ENCODE data around the gene VTI1A.
A peak's percentile ranks its signal among the peaks of the same experiment; 100 is the strongest.

The VTI1A gene

GRCh38 chr10:112546474-112546873, 99.5 kb downstream of the VTI1A start:
- no peak for DNase-seq (ENCODE audit: low spot score)

DNA sequence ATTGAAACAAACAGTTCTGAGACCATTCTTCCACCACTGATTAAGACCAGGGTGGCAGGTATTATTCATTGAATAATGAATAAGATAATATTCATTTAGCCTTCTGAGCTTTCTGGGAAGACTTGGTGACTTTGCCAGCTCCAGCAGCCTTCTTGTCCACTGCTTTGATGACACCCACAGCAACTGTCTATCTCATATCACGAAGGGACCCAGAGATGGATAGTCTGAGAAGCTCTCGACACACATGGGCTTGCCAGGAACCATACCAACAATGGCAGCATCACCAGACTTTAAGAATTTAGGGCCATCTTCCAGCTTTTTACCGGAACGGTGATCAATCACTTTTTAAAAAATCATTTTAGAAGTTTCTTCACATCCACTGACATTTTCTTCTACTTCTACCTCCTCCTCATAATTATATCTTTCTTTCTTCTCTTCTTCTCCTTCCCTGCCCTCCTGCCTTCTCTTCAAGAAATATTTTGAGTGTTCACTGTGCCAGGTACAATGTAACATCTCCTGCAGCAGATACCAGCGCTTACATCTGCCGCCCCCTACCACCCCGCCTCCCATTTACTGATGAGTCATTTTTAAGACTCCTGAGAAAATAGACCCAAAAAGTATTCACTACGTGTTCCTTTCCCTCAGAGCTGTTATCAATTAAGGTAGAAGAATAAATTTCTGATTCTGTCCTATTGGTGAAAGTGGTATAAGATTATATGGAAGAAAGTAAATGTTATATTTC, 101.7 kb downstream of the VTI1A start:
- DNase-seq (ENCODE audit: low spot score) = no peak

- no peak for DNase-seq (ENCODE audit: low spot score)
Measured at GRCh38 chr10:112552593-112553110, 105.6 kb downstream of the VTI1A start.

- DNase-seq (ENCODE audit: low spot score) = no peak
Measured at GRCh38 chr10:112553315-112553714, 106.3 kb downstream of the VTI1A start.

DNA sequence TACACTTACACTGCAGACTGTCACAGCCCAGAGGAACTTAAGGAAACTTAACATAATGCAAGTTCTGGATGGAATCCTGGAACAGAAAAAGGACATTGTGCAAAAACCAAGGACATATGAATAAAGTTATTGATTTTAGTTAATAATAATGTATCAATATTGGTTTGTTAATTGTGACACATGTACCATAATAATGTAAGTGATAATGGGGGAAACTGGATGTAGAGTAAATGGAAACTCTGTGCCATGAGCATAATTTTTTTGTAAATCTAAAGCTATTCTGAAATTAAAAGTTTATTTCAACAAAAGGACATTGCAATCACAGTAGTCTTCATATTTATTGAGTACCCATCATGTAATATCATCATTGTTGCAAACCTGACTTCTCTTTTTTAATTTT, 107.2 kb downstream of the VTI1A start:
- DNase-seq (ENCODE audit: low spot score) = no peak

GRCh38 chr10:112557197-112557596, 110.2 kb downstream of the VTI1A start:
- DNase-seq (ENCODE audit: low spot score) = no peak

GRCh38 chr10:112558476-112559142, 111.6 kb downstream of the VTI1A start:
- DNase-seq (ENCODE audit: low spot score) = no peak

DNA sequence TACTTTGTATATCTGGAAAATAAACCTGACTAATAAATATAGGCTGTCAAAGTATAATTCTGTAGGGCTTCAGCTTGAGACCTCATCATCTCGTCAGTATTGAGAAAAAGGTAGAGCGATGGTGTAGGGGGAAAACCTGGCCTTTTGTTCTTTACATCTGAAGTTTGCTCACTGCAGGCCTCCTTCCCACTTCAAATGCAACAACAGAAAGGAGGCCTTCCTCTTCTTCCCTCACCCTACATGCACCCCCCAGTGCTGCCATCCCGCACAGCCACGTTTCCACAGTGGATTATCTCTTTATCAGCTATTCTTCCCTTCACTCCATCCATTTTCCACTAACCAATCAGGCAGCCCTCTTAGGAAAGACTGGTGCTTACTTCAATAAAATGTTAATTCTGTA, 112.3 kb downstream of the VTI1A start:
- DNase-seq (ENCODE audit: low spot score) = no peak

DNA sequence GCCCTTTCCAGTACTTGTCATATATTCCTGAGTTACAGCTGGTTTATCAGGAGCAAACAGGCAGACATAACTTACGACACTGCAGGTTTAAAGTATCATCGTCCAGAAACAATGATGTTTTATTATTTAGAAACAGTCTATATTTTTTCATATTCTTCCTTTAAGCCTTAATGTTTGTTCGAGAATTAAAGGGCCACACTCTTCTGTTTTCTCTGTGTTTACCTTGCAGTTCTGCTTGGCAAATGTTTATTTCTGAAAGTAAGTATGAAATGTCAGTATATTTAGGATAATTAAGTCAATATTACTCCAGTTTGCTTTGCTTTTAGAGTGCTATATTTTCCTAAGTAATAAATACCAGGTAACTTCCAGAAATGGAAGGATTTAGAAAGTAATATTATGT, 115.1 kb downstream of the VTI1A start:
- no peak for DNase-seq (ENCODE audit: low spot score)

DNA sequence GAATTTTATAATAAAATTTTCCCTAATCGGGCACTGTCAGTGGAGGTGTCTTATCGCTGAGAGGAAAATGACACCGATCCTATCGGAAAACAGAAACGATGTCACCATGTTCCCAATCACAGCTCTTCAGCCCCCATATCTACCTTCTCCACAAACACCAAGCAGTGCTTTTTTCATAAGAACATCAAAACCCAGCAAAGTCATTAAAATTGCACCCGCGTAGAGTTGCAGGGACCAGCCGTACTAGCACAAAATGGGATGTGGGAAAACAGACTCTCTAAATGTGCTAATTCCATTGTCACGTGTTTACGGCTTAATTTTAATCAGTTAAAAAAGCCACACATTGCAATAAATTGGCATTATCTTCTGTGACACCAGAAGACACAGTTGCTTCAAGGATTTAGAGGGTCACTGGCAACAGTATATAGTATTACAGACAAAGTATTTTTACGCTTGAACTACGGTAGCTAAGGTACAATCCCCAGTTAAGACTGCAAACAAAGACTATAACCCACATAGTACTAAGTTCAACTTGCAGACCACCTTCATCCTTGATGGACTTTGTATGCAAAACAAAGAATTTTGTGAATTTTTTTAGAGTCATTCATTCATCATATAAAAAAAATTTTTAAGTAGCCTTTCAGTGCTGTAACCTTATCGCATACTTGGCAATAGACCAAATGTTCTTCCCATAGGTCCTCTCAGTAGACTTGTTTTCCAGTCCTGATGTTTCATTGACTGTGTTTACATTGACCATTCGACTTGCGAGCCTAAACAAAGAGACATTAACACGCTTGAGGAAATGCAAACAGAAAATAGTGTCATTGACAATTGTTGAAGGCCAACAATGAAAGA, 116.0 kb downstream of the VTI1A start:
- no peak for DNase-seq (ENCODE audit: low spot score)

DNA sequence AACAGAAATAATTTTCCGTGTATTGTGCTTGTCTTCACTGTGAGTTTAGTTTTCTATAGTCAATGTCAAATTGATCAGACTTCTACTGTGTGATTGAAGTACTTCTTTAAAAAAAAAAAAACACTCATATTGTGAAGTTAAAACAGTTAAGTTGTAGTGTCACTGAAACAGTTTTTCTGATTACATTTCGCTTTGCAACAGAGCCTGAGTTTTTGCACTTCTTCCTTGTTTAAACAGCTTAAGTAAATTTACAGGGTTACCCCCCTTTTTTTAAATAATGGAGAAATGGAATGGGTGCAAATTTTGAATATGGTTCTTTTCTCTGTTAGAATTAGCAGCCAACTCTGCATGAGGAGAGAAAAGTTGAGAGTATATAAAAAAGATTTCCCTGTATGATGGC, 117.3 kb downstream of the VTI1A start:
- no peak for DNase-seq (ENCODE audit: low spot score)

- DNase-seq (ENCODE audit: low spot score) = peak; percentile 23
Measured at GRCh38 chr10:112565434-112566053, 118.5 kb downstream of the VTI1A start.

DNA sequence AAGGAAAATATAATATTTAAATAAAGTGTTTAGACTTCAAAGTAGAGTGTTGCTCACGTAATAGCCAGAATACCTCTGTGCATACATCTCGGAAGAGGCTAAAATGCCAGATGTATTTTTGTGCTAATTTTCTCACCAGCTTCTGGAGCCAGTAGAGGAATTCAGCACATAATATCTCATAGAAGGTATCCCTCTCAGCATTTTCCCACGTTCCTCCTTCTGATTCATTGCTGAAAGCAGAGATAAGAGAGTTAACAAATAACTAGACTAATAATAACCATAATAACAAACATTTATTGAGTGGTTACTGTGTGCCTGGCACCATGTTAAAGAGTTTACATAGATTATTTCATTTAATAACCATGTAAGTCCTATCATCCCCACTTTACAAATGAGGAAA, 123.6 kb downstream of the VTI1A start:
- no peak for DNase-seq (ENCODE audit: low spot score)

- no peak for DNase-seq (ENCODE audit: low spot score)
Measured at GRCh38 chr10:112579578-112579977, 132.6 kb downstream of the VTI1A start.

DNA sequence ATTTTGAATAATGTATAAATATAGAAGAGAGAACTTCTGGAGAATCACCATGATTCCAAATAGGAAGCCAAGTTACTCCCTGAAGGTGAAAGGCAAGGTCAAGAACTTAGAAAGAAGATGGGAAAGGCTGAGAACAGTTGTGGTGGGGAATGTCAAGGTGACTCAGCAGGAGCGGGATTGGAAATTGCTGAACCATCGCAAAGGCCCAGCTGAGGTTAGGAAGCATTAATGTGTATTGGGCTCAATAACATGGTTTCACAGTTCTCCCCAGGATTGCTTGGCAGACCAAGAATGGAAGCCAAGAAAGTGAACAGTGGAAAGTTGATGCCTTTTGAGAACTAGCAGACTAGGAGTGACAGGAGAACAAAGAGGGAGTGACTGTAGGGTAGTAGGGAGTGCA, 133.3 kb downstream of the VTI1A start:
- DNase-seq (ENCODE audit: low spot score) = no peak

DNA sequence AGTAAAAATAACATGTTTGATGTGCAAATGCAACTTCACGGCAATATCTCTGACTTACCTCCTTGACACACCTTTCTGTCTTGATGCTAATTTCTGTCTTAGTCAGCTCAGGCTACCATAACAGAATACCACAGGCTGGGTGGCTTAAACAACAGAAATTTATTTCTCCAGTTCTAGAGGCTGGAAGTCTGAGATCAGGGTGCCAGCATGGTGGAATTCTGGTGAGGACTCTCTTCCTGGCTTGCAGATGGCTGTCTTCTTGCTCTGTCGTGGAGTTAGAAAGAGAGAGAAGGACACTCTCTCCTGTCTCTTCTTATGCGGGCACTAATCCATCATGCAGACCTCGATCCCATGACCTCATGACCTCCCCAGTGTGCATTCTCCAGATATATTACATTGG, 134.9 kb downstream of the VTI1A start:
- DNase-seq (ENCODE audit: low spot score) = no peak

DNA sequence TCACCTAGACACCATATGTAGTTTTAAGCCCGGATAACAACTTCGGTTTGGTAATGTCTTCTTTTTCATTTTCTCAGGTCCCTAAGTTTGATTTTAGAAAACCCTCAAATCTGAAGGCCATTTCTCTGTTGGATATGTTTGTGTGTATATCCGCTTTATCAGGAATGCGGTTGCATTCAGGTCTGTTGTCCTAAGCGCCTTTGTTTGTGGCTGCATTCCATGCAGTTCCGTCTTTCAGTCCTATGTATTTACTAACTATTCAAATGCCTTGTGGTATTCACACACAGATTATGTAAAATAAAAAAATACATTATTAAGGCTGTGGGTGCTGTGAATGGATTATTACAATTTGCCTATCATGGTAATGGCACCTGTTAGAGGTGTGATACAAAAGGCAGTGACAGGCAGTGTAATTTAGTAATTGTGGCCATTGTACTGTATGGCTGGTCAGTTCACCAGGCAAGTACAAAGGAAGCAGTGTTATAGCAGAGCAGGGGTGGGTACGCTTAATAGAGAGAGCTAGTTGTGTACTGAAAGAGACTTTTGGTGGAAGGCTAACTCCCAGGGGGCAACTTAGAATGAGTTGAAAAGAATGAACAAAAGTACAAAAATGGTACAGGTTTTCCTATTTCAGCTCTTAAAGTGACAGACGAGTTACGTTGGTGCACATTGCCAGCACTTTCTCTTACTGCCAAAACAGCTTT, 136.4 kb downstream of the VTI1A start:
- peak; percentile 79 for DNase-seq (ENCODE audit: low spot score)

- no peak for DNase-seq (ENCODE audit: low spot score)
Measured at GRCh38 chr10:112584276-112584675, 137.3 kb downstream of the VTI1A start.

- DNase-seq (ENCODE audit: low spot score) = peak; percentile 35
Measured at GRCh38 chr10:112585126-112585525, 138.1 kb downstream of the VTI1A start.

- DNase-seq (ENCODE audit: low spot score) = no peak
Measured at GRCh38 chr10:112585960-112586359, 138.9 kb downstream of the VTI1A start.

- no peak for DNase-seq (ENCODE audit: low spot score)
Measured at GRCh38 chr10:112587729-112588128, 140.7 kb downstream of the VTI1A start.

Measured in COLO829 (cell line).